ENCODE measurements around the gene ESRRB.

DNA sequence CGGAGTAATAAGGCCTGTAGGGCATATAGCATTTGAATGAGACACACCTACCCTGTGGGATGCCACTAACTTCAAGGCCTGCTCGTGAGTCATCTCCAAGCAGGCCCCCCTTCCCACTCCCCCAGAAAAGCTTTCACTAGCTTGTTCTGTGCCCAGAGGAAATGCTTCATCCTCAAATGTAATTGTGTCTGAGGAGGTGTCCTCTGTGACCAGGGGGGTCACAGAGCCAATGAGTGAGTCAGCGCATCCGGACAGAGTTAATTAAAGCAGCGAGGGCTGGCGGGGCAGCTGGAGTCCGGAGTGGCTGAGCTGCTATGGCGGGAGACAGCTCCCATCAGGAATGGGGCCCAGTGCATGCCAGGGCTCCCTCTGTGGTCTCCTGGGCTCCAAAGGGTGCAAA is 27.0 kb upstream of the ESRRB start:
- TF ChIP-seq, protein P1, sequence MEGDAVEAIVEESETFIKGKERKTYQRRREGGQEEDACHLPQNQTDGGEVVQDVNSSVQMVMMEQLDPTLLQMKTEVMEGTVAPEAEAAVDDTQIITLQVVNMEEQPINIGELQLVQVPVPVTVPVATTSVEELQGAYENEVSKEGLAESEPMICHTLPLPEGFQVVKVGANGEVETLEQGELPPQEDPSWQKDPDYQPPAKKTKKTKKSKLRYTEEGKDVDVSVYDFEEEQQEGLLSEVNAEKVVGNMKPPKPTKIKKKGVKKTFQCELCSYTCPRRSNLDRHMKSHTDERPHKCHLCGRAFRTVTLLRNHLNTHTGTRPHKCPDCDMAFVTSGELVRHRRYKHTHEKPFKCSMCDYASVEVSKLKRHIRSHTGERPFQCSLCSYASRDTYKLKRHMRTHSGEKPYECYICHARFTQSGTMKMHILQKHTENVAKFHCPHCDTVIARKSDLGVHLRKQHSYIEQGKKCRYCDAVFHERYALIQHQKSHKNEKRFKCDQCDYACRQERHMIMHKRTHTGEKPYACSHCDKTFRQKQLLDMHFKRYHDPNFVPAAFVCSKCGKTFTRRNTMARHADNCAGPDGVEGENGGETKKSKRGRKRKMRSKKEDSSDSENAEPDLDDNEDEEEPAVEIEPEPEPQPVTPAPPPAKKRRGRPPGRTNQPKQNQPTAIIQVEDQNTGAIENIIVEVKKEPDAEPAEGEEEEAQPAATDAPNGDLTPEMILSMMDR (conservative IDR thresholded peaks at IDR 0.05), result no peak
- no peak for TF ChIP-seq EZH2 (IDR thresholded peaks at IDR 0.05; ENCODE audit: low read depth)
